Hepatocyte (in vitro differentiated cells): ENCODE measurements around the gene KCNQ1. TPM values are rescaled to one million over a fixed set of nuclear protein-coding genes. Genes with fewer than 3 reads are reported as not detected.

ENCODE experiments used
- DNase-seq: peaks from one replicate; pipeline ENCODE4 v3.0.0-alpha.2; 2016; ENCODE audit warnings: low spot score
- H2AFZ ChIP-seq: fragments of 200-600 bp; sonication (generic); 2 replicates; pipeline ENCODE4 v1.6.0; 2016; ENCODE audit warnings: antibody characterized with exemption, mild to moderate bottlenecking
- H3K27ac ChIP-seq: fragments of 200-600 bp; sonication (generic); 2 replicates; pipeline ENCODE4 v1.5.1; 2016; ENCODE audit warnings: mild to moderate bottlenecking
- H3K27me3 ChIP-seq: fragments of 200-600 bp; sonication (generic); 2 replicates; pipeline ENCODE4 v1.6.1; 2016
- H3K36me3 ChIP-seq: fragments of 200-600 bp; sonication (generic); replicated peaks from 2 replicates; pipeline ENCODE4 v1.5.1; 2016; ENCODE audit warnings: low read depth; ENCODE audit not compliant: insufficient read depth
- H3K4me1 ChIP-seq: fragments of 200-600 bp; sonication (generic); 2 replicates; pipeline ENCODE4 v1.5.1; 2016; ENCODE audit warnings: mild to moderate bottlenecking, moderate library complexity; ENCODE audit not compliant: insufficient read depth
- H3K4me2 ChIP-seq: fragments of 200-600 bp; sonication (generic); 2 replicates; pipeline ENCODE4 v1.6.0; 2016
- H3K4me3 ChIP-seq: fragments of 200-600 bp; sonication (generic); 2 replicates; pipeline ENCODE4 v1.5.1; 2016; ENCODE audit warnings: mild to moderate bottlenecking
- H3K79me2 ChIP-seq: fragments of 200-600 bp; sonication (generic); 2 replicates; pipeline ENCODE4 v1.6.0; 2017; ENCODE audit warnings: mild to moderate bottlenecking
- H3K9me2 ChIP-seq: fragments of 200-600 bp; sonication (generic); replicated peaks from 2 replicates; pipeline ENCODE4 v1.6.0; 2017; ENCODE audit warnings: mild to moderate bottlenecking; ENCODE audit not compliant: insufficient read depth
- H3K9me3 ChIP-seq: fragments of 200-600 bp; sonication (generic); 2 replicates; pipeline ENCODE4 v1.5.1; 2016; ENCODE audit warnings: low read depth, mild to moderate bottlenecking
- H4K20me1 ChIP-seq: fragments of 200-600 bp; sonication (generic); 2 replicates; pipeline ENCODE4 v1.6.0; 2016; ENCODE audit warnings: mild to moderate bottlenecking; ENCODE audit not compliant: insufficient read depth, poor library complexity, severe bottlenecking
- EZH2 ChIP-seq: fragments of 200-600 bp; sonication (generic); IDR thresholded peaks from 2 replicates; pipeline ENCODE4 v1.6.1; 2016; ENCODE audit warnings: antibody characterized with exemption, mild to moderate bottlenecking, borderline replicate concordance
- EZH2phosphoT487 ChIP-seq: fragments of 200-600 bp; sonication (generic); IDR thresholded peaks from one replicate; pipeline ENCODE4 v1.6.1; 2018; ENCODE audit warnings: antibody characterized with exemption, mild to moderate bottlenecking, low read depth, moderate library complexity; ENCODE audit not compliant: unreplicated experiment, severe bottlenecking
- WGBS: methylation state at CpG from one replicate; pipeline ENCODE4 v1.1.6; 2016; ENCODE audit warnings: low lambda C conversion rate; ENCODE audit errors: missing lambda C conversion rate; 5-methylcytosine and 5-hydroxymethylcytosine counted together
- polyA plus RNA-seq: library from polyadenylated mRNA; unstranded; fragments of >200 nt; fragmentation: Nextera tagmentation; extraction: Ambion mirVana; gene quantifications from 2 replicates; pipeline ENCODE4 v1.2.1, GENCODE V29; 2016
- total RNA-seq: library from RNA; depleted of rRNA; stranded (reverse); fragments of >200 nt; gene quantifications from 2 replicates; pipeline ENCODE4 v1.2.3, GENCODE V29; 2014
- TF ChIP-seq, protein P1 (sequence below): fragments of 200-600 bp; sonication (generic); IDR thresholded peaks from 2 replicates; pipeline ENCODE4 v1.5.1; 2016; ENCODE audit warnings: antibody characterized with exemption, mild to moderate bottlenecking; ENCODE audit not compliant: poor library complexity

KCNQ1 gene
- total and polyA plus RNA-seq, 2 experiments from 2014 or later: 1.8 to 6.4 TPM

DNA sequence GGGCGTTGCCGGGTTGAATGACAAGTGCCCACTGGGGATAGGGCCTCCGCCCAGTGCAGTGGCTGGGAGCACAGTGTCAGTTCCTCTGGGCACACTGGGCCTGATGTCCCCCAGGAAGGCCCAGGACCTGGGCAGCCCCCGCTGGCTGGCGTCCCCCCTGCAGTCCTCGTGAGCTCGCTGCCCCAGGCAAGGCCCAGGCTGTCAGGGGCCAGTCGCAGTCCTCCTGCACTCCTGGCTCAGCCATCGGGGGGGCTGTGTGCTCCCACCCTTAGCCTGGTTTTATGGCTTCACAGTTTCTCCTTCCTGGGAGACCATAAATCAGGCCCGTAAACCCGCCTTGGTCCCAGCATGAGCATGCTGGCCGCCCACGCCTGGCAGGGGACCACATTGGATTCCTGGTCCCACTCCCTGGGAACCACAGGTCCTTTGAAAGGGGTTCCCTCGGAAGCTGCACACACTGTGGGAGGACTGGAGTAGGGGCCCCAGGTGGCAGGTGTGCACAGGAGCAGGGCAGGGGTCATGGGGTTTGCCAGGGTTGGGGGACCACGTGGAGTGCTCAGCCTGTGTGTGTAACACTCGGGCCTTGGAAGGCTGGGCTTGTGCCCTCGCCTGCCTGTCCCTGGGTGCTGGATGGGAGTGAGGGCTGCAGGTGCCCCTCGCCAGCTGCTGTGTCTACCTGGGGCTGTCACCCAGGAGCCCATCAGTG, 141.4 kb downstream of the KCNQ1 start:
- WGBS: 79% methylated on average over 18 of the region's 18 CpGs
- Histone ChIP-seq H3K4me1 (no peaks in the 10 kb centered on the region), H4K20me1 (no peaks in the 10 kb centered on the region), H3K79me2 (no peaks in the 10 kb centered on the region), H3K4me3 (no peak overlapping the region), H2AFZ (no peak overlapping the region), H3K27ac (no peak overlapping the region), H3K4me2 (no peak overlapping the region), H3K27me3 (no peaks in the 10 kb centered on the region), H3K36me3 (no peaks in the 10 kb centered on the region), H3K9me2 (no peaks in the 10 kb centered on the region), H3K9me3 (no peaks in the 10 kb centered on the region)
- DNase-seq: peak; percentile 7
- TF ChIP-seq EZH2phosphoT487 (no peak), EZH2 (no peak)
- TF ChIP-seq, protein P1, sequence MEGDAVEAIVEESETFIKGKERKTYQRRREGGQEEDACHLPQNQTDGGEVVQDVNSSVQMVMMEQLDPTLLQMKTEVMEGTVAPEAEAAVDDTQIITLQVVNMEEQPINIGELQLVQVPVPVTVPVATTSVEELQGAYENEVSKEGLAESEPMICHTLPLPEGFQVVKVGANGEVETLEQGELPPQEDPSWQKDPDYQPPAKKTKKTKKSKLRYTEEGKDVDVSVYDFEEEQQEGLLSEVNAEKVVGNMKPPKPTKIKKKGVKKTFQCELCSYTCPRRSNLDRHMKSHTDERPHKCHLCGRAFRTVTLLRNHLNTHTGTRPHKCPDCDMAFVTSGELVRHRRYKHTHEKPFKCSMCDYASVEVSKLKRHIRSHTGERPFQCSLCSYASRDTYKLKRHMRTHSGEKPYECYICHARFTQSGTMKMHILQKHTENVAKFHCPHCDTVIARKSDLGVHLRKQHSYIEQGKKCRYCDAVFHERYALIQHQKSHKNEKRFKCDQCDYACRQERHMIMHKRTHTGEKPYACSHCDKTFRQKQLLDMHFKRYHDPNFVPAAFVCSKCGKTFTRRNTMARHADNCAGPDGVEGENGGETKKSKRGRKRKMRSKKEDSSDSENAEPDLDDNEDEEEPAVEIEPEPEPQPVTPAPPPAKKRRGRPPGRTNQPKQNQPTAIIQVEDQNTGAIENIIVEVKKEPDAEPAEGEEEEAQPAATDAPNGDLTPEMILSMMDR: no peak

DNA sequence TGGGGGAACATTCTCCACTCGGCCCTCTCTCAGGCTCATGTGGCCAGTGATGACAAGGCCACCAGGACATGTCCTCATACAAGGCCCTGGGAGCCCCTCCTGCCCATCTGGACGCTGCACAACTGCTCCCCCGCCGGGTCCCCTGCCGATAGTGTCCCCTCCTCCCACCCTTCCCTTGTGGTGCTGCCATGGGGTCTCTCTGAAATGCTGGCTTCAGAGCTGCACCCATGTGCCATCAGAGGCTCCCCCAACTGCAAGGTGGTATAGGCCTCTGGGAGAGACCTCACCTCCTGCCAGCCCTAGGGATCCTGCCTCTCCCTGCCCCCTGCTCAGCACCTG, 142.0 kb downstream of the KCNQ1 start:
- TF ChIP-seq, protein P1: no peak
- TF ChIP-seq EZH2 (no peak), EZH2phosphoT487 (no peak)
- DNase-seq: no peak
- 82% methylated on average over 5 of the region's 5 CpGs for WGBS

DNA sequence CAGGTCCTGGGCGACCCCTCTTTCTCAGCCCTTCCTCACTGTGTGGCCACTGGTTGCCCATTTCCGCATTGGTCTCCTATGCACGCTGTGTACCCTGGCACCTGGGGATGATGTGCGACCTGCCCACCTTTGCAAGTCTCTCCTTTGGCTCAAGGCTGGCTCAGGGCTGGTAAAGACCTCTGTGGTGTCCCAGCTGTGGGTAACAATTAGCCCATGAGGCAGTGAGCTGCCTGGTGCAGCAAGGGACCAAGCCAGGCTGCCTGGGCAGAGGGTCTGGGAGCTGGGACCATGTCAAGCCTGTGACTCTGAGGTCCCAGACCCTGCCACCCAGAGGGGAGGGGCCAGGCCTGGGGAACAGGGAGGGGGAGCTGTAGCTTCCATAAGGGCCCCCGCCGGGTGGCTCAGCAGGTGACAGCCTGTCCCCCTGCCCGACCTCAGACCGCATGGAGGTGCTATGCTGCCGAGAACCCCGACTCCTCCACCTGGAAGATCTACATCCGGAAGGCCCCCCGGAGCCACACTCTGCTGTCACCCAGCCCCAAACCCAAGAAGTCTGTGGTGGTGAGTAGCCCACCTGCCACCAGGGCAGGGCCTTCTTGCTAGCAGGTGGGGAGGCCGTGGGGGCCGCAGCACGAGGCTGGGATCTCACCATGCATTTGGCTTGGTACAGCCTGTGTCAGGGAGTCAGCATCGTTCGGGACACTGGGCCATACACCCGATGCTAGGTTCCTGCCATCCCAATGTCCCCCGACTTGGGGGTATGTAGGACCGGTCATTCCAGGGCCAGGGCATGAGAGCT, 142.5 kb downstream of the KCNQ1 start:
- no peak overlapping the region for H3K27ac ChIP-seq
- no peak overlapping the region for H3K4me2 ChIP-seq
- H3K9me2 ChIP-seq: no peaks in the 10 kb centered on the region
- no peaks in the 10 kb centered on the region for H3K27me3 ChIP-seq
- H3K9me3 ChIP-seq: no peaks in the 10 kb centered on the region
- H4K20me1 ChIP-seq: no peaks in the 10 kb centered on the region
- 97% methylated on average over 20 of the region's 20 CpGs for WGBS
- H3K79me2 ChIP-seq: no peaks in the 10 kb centered on the region
- no peak overlapping the region for H3K4me3 ChIP-seq
- H3K4me1 ChIP-seq: no peaks in the 10 kb centered on the region
- no peaks in the 10 kb centered on the region for H3K36me3 ChIP-seq
- DNase-seq: peak; percentile 3
- TF ChIP-seq, protein P1: no peak
- no peak for TF ChIP-seq EZH2phosphoT487
- TF ChIP-seq EZH2: no peak
- H2AFZ ChIP-seq: no peak overlapping the region

More for the DNA sequence above, 142.0 kb downstream of the KCNQ1 start:
- H3K4me2 ChIP-seq: no peak overlapping the region
- H3K79me2 ChIP-seq: no peaks in the 10 kb centered on the region
- H4K20me1 ChIP-seq: no peaks in the 10 kb centered on the region
- no peaks in the 10 kb centered on the region for H3K9me3 ChIP-seq
- H3K9me2 ChIP-seq: no peaks in the 10 kb centered on the region
- no peaks in the 10 kb centered on the region for H3K36me3 ChIP-seq
- H3K27me3 ChIP-seq: no peaks in the 10 kb centered on the region
- H3K27ac ChIP-seq: no peak overlapping the region
- H3K4me1 ChIP-seq: no peaks in the 10 kb centered on the region
- H3K4me3 ChIP-seq: no peak overlapping the region
- H2AFZ ChIP-seq: no peak overlapping the region
